ENCODE measurements around the gene PAK5.

- TF ChIP-seq POLR2AphosphoS5 (IDR thresholded peaks at IDR 0.05): no peak
- no peak for TF ChIP-seq POLR2A (IDR thresholded peaks at IDR 0.05)
Observed at GRCh38 chr20:9829835-9830234, 9.0 kb downstream of the PAK5 start.
